ENCODE results near the gene MOB3A. TPM values are rescaled to one million over a fixed set of nuclear protein-coding genes. Genes with fewer than 3 reads are reported as not detected.
A peak's percentile ranks its signal among the peaks of the same experiment; 100 is the strongest.

MOB3A gene
- total RNA-seq, 1 donor from 2014 or later = 13.1 TPM

DNA sequence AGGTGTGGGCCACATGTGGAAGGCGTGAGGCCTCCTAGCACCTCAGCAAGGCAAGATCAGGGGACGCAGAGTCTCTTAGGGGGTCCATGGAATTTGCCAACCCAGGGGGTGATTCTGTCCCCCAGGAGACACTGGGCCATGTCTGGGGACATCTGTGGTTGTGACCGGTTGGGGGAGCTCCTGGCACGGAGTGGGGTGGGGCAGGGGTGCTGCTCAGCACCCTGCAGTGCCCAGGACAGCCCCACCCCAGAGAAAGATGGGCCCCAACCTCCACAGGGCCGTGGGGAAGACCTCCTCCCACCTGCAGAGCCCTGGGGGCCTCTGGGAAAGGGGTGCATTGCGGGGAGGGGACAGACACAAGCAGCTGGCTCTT, 49.1 kb downstream of the MOB3A start:
- no peak for DNase-seq (ENCODE audit: low read depth in 2 of 2)

DNA sequence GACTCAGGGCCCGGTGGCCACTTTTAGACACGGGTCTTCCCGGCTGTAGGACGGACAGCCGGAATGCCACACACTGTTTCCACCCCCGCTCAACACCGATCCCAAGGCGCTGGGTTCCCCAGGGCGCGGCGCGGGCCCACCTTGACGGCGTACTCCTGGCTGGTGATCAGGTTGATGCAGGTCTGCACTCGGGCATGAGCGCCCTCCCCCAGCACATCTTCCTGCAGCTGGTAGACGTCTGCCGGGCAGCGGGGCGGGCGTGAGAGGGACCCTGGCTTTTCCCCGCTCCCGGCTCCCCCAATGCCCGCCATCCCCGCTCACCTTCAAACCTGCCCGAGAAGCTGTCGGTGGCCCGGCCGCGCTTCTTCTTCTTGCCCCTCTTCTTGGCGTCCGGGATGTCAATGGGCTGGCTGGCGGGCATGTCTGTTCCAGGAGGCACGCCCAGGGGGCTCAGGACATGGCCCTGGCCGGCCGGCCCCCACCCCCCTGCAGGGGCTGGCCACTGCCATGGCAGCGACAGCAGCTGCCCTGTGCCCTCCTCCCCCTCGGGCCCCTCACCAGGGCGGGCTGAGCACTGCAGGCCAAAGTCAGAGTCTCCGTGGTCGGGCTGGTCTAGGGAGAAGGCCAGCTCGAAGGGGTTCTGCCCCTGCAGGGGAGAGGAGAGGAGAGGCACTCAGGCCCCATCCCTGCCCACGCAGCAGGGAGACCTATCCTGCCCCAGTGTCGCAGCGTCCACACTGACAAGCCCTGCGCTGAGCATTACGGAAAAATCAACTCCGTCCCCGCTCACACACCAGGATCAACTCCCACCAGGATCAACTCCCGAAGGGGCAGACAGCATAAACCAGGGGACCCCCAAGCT, 49.8 kb downstream of the MOB3A start:
- DNase-seq (ENCODE audit: low read depth in 2 of 2) = no peak

DNA sequence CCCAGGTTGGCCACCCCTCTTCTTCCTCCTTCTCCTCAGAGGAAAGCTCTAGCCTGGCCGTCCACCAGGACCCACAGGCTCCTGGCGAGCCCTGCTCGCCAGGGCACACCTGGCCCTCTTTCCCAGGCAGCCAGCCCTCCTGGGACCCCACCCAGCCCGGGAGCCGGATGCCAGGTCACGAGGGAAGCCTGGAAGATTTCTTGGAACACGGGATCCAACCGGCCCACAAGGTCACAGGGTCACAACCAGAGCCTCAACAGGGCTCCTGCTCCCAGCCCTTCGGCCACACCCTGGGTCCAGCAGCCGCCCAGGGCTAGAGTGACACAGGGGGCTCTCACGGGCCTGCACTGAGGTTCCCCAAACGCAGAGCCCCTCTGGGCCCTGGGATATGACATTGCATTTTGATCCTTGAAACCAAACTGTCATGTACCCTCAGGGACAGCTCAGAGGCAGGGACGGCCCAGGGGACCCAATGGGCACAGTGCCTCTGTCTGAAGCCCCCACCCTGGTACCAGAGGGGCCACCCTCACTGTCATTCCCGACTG, 50.6 kb downstream of the MOB3A start:
- no peak for DNase-seq (ENCODE audit: low read depth in 2 of 2)

DNA sequence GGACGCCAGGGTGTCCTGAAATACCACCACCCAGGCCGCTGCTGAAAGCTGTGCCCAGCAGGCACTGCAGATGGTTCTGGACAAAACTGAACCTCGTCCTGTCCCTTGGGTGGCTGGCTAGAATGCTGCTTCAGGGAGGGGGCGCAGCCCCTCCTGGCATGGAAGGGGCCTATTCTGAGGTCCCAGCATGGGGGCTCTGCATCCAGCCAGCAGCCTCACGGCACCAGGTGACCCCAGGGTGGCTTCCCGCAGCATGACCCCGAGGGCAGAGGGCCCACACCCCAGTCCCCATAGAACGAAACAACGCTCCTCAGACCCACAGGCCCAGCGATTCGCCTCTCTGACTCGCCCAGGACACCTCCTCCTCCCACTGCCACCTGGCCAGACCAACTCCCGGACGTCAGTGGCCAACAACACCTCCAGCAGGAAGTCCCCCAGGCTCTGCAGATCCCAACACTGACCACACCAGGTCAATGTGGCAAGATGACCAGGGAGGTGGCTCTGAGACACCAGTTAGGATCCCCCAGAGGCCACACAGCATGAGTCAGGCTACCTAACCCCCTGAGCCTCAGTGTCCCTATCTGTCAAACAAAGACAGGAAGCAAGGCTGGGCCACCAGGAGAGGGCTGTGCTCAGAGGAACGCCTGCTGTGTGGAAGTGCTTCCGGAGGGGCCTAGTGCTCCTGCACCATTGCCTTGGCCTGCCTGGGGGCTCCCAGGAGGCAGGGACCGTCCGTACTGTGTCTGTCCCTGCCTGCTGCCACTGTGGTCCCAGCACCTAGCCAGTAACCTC, 51.2 kb downstream of the MOB3A start:
- DNase-seq (ENCODE audit: low read depth in 2 of 2) = no peak

DNA sequence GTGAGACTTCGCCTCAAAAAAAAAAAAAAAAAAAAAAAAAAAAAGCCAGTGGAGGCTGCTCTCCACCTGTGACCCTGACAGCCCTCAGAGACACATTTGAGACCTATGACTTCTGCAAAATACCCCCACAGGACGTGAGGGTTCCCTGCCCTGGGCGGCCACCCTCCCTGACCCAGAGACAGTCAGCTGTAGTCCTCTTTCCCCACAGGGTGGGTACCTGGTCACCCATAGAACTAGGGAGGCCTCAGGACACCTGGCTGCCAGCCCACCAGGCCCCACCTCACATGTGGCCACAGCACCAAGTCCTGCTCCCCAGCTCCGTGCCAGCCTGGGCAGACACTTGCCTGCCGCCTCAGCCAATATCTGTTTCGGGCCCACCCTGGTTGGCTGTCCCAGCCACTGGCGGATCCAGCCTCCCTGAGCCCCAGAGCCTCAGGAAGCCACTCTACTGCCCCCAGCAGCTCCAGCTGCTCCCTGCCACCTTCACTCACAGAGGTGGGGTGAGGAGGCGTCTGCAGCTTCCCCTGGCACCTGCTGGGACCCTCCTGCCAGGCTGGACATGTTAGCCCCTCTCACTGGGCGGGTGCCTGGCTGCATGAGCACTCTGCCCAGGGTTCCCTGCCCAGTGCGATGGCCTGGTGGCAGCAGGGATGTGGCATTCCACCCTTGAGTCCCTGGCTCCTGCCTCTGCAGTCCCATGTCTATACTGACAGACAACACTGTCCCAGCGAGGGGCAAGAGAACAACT, 52.0 kb downstream of the MOB3A start:
- no peak for DNase-seq (ENCODE audit: low read depth in 2 of 2)

DNA sequence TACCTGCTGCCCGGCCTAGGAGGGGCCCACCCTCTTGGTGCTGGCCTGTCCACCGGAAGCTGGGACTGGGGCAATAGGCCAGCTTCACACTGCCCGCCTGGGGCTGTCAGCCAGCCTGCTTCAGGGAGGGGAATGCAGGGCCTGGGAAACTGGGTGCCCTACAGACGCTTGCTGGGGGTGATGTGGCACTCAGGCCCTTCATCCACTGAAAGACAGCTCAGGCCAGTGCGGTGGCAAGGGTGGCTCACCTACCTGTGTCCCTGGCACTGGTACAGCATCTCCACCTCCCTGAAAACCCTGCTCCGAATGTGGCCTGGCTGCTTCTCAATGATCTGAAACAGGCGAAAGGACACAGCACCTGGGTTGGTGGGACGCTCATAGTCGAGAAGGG, 52.9 kb downstream of the MOB3A start:
- no peak for DNase-seq (ENCODE audit: low read depth in 2 of 2)

DNA sequence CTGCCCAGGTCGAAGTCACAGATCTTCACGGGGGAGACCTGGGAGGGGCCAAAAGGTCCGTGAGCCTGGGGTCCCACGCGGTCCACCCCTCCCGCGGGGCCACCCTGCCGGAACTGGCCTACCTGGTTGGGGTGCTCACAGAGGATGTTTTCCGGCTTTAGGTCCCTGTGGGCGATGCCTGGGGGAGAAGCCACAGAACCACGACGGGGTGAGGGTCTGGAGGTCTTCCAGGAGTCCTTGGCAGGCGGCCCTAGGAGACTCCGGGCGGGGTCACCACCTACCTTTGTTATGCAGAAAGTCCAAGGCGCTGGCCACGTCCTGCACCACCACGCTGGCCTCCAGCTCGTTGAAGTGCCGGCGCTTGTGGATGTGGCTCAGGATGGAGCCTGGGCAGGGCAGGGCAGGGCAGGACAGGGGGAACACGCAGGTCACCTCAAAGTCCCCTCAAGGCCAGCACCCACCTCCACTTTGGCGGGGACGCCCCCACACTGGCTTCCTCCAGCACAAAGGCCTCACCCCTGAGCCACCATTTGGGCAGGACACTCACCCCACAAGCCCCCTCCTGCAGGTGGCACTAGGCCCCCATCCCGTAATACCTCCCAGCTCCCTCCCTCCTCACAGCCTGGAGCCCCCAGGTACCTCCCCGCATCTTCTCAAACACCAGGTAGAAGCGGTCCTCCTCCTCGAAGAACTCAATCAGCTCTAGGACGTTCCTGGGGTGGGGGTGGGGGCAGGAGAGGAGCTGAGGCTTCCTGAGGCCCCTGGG, 53.5 kb downstream of the MOB3A start:
- DNase-seq (ENCODE audit: low read depth in 2 of 2) = no peak

DNA sequence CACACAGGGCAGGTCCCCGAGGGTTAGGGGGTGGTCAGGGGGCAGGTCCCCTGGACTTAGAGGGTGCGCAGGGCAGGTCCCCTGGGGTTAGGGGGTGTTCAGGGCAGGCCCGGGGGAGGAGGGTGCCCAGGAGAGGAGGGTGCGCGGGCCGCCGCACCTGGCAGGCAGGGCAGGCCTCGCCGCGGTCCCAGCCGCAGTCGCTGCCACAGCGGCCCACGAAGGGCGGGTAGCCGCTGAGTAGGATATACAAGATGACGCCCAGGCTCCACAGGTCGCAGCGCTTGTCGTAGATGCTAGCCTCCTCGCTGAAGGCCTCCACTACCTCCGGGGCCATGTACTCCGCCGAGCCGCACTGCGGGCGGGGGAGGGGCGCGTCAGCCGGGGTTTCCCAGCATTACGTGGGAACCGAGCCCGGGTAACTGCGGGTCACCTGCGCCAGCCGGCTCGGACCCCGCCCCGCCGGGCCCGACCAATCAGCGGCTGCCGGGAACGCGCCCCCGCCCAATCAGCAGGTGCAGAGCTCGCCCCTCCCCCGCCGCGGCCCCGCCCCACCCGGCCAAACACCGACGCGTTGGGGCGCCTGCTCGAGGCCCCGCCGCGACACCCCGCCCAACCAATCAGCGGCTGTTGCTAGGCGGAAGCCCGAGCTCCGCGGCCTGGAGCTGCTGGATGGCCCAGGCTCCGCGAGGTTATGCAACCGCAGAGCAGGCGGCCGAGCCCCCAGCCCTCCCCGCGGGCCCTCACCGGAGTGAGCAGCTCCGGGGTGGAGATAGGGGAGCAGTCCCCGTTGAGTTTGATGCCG, 54.2 kb downstream of the MOB3A start:
- peak; percentile 87 to 98 for DNase-seq (ENCODE audit: low read depth in 2 of 2)

DNA sequence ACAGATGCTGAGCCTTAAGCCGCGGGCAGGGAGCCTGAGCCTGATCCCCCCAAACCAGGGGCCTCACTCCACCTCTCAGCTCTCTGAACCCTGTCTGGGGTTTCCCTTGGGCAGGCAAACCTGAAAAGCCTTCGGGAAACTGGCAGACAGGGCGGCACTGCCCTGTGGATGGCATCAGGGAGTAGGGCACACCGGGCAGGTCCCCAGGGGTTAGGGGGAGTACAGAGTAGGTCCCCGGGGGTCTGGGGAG, 54.8 kb downstream of the MOB3A start:
- DNase-seq (ENCODE audit: low read depth in 2 of 2) = no peak

DNA sequence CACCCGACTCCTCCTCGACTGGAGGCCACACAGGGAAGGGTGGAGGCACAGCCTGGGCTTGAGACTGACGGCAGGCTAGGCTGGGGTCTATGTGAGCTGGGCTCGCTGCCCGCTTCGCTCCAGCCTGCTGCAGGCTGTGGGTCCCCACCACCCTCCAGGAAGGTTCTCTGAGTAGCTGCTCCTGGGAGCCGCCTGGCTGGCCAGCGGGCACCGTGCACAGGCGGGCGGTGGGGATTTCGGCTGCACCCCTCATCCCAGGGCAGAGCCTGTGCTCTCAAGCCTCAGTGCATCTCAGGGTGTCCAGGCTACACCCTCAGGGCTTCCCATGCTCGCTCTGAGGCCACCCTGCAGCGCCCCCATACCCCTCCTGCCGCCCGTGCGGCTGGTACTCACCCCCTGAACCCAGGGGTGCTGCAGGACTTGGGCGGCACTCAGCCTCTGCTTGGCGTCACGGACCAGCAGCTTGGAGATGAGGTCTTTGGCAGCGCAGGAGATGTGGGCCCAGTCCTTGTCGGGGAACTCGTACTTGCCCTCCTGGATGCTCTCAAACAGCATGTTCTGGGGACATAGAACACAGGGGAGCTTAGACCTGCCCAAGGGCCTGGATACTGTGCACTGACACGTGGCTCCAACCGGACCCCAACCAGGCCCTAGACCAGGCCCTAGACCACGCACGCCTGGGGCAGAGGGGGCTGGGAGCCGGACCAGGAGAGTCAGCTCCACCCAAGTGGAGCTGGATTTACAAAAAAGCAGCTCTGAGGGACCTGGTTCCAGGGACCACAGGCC, 55.3 kb downstream of the MOB3A start:
- DNase-seq (ENCODE audit: low read depth in 2 of 2) = no peak

DNA sequence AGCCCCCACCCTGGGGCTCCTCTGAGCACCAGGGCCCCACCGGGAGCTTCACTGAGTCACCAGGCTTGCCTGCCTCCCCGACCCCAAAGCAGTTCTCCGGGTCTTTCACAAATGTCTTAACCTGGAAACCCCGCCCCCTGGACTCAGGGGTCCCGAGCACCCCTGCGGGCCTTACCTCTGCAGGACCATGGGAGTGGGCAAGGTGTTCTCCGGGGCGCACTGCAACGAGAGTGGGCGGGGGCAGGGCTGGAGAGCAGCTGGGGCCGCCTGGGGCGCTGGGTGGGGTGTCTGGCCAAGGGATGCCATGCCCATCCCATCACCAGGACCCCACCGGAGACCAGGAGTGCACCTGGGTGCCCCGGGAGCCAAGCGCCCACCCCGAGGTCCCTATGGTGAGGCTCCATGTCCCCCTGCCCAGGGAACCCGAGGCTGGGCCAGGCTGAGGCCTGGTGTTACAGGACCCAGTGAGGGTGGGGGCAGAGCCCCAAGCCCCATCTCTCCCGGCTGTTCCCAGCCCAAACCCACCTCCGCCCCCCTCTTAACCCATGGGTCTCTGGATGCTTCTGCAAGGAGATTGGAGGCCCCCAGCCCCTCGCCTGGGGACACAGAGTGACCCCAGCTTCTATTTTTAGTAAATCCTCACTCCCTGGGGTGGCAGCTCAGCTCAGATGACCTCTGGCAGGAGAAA, 56.0 kb downstream of the MOB3A start:
- DNase-seq (ENCODE audit: low read depth in 2 of 2) = no peak

DNA sequence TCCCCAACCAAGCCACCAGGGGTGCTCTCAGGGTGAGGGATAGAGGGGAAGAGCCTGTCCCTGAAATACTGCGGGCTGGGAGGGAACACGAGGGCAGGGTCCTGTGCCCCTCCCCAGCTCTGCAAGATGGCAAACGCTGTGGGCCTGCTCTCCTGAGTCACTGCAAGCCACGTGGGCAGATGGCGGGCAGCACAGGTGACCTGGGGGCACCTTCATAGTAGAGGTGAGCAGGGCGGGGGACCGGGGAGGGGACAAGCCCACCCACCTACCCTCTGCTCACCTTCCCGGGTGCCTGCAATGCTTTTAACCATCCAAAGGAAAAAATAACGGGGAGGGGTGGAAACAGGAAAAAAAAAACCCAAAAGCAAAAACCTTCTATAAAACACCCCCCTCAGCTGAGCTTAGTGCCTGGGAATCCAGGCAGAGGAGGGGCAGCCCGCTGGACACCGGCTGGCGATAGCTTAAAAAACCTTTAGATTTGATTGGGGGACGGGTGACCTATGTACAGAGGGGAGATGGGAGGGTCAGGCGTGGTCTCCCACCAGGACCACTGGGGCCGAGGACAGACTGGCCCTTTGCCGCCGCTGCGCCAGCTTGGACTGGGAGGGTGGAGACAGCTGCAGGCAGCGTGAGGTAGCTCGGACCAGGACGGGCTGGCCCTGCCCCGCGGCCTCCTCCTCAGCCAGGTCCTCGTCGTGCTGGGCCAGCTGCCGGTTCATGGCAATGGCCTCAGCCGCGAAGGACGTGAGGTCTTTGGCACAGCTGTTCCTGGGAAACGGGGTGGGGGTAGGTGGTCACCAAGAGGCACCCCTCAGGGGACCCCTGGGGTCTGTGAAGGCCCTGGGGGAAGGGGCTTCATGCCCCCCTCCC, 56.8 kb downstream of the MOB3A start:
- DNase-seq (ENCODE audit: low read depth in 2 of 2) = no peak

DNA sequence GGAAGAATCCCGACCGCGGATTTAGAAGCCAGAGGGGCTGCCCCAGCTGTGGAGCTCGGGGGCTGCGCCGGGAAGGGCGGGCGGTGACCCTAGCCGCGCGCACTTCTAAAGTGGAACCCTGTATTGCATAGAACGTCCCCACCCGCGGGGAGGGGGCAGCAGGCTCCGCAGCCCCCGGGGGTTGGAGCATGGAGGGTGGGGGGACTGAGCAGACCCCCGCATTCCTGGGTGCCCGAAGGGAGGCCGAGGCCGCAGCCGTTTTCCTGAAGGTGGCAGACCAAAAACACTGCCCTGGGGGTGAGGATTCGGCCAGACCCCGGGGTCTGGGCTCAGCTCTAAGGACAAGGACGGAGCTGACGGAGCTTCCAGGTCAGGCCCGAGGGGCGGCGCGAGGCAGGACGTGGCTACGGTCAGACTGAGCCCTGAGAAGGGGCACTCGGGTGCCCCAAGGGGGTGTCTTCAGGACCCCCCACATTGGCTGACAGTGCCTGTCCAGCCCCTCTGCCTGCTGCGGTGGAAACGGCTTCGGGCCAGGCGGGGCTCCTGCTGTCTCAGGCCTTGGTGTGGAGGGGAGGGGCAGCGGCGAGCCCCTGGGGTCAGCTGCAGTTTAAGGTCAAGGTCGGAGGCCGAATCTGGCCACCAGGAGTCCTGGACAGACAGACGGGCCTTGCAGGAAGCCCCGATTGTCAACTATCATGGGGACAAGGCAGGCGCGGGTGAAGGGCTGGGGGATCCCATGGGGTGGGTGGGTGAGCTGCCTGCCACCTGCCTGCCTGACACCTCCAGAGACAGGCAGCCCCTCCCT, 57.6 kb downstream of the MOB3A start:
- no peak for DNase-seq (ENCODE audit: low read depth in 2 of 2)

DNA sequence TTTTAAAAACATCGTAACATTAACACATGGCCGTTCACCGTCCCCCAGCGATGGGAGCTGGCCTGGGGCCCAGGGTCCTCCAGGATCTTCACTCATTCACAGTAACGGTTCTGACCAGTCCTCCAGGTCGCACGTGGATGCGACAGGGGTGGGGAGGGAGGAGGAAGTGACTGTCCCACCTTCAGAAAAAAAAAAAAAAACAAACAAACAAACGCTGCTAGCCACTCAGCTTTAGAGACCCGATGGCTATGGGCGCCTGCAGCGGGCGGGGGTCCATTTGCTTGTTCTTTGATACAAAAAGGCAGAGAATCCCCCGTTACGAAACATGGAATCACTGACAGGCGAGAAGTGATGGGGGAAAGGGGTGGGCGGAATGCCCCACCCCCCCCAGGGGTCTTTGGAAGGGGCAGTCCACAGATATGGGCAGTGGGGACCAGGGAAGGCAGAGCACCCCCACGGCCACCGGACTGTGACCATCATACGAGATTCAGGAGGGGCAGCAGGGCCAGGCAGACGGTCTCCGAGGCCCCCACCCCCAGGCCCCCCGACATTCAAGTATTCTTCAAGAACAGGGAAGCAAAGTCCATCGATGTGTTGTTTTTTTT, 58.4 kb downstream of the MOB3A start:
- DNase-seq (ENCODE audit: low read depth in 2 of 2) = no peak

DNA sequence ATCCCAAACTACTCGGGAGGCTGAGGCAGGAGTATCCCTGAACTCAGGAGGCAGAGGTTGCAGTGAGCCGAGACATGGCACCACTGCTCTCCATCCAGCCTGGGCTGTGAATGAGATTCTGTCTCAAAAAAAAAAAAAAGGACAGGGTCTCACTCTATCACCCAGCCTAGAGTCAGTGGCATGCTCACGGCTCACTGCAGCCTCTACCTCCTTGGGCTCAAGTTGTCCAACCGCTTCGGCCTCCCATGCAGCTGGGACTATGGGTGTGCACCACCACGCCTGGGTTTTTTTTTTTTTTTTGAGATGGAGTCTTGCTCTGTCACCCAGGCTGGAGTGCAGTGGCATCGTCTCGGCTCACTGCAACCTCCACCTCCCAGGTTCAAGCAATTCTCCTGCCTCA, 59.7 kb downstream of the MOB3A start:
- no peak for DNase-seq (ENCODE audit: low read depth in 2 of 2)

DNA sequence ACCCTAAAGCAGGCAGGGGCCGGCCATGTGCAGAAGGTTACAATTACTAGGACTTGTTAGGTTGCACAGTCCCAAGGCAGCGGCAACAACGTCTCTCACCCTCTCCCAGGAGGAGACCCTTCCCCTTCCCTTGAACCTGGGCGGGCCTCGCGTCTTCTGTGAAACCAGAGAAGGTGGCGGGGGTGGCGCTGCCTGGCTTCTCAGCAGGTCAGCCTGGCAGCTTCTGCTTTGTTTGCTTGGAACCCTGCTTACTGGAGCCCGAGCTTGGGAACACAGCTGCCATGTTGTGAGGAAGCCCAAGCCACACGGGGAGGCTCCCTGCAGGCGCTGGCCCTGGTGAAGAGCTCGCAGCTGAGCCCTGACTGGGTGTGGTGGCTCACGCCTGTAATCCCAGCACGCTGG, 60.5 kb downstream of the MOB3A start:
- no peak for DNase-seq (ENCODE audit: low read depth in 2 of 2)
